Nephron (organoid): Measurements from ENCODE around the gene GRIK4.
A peak's percentile ranks its signal among the peaks of the same experiment; 100 is the strongest.

ENCODE experiments used
- H3K27ac Mint-ChIP-seq, 3 experiments: 2 replicates each; pipeline ENCODE4 v1.8.0; 2020; ENCODE audit warnings: mixed read lengths in 3 of 3, mild to moderate bottlenecking in 2 of 3, moderate library complexity in 1 of 3
- H3K27me3 Mint-ChIP-seq: 2 replicates; pipeline ENCODE4 v1.8.0; 2021; ENCODE audit warnings: low read depth, mild to moderate bottlenecking, moderate library complexity, mixed read lengths
- H3K36me3 Mint-ChIP-seq: 2 replicates; pipeline ENCODE4 v1.8.0; 2020; ENCODE audit warnings: low read depth, mixed read lengths
- H3K4me1 Mint-ChIP-seq: 2 replicates; pipeline ENCODE4 v1.8.0; 2020; ENCODE audit warnings: mixed read lengths
- H3K4me3 Mint-ChIP-seq, 3 experiments: 2 replicates each; pipeline ENCODE4 v1.8.0; 2020; ENCODE audit warnings: mild to moderate bottlenecking in 3 of 3, mixed read lengths in 3 of 3, moderate library complexity in 2 of 3
- H3K9me3 Mint-ChIP-seq: 2 replicates; pipeline ENCODE4 v1.8.0; 2020; ENCODE audit warnings: mixed read lengths
- CTCF ChIP-seq, 3 experiments: fragments of 200-600 bp; sonication (generic); IDR thresholded peaks; one replicate each; pipeline ENCODE4 v1.5.0; 2021; ENCODE audit warnings: antibody characterized with exemption in 3 of 3; ENCODE audit not compliant: unreplicated experiment in 3 of 3

Gene GRIK4

GRCh38 chr11:120529911-120530310 lies 18.4 kb downstream of the GRIK4 start:
- H3K9me3 Mint-ChIP-seq = no peaks in the 10 kb centered on the region
- H3K4me1 Mint-ChIP-seq = peaks cover 9% of the 10 kb centered on the region
- TF ChIP-seq CTCF (IDR thresholded peaks at IDR 0.05; ENCODE audit: unreplicated experiment in 3 of 3) = no peak
- H3K4me3 Mint-ChIP-seq = no peak overlapping the region
- H3K27ac Mint-ChIP-seq = peak overlapping the region in 1 of 3 experiments; percentile 20
- peaks cover 50% of the 10 kb centered on the region for H3K27me3 Mint-ChIP-seq
- H3K36me3 Mint-ChIP-seq = no peaks in the 10 kb centered on the region

GRCh38 chr11:120532082-120532831 lies 20.7 kb downstream of the GRIK4 start:
- Mint-ChIP-seq H3K4me3 (peak overlapping the region in 1 of 3 experiments; percentile 0), H3K36me3 (no peaks in the 10 kb centered on the region), H3K4me1 (peaks cover 9% of the 10 kb centered on the region), H3K27me3 (peaks cover 41% of the 10 kb centered on the region), H3K27ac (peak overlapping the region; percentile 13 to 41 (median 21)), H3K9me3 (no peaks in the 10 kb centered on the region)
- TF ChIP-seq CTCF (IDR thresholded peaks at IDR 0.05; ENCODE audit: unreplicated experiment in 3 of 3) = no peak

- no peak for TF ChIP-seq CTCF (IDR thresholded peaks at IDR 0.05; ENCODE audit: unreplicated experiment in 3 of 3)
- Mint-ChIP-seq H3K27ac (peak overlapping the region; percentile 13 to 41 (median 21)), H3K9me3 (no peaks in the 10 kb centered on the region), H3K27me3 (peaks cover 40% of the 10 kb centered on the region), H3K4me3 (peak overlapping the region in 1 of 3 experiments; percentile 0), H3K36me3 (no peaks in the 10 kb centered on the region), H3K4me1 (peaks cover 9% of the 10 kb centered on the region)
Observed at GRCh38 chr11:120532832-120533196, 21.3 kb downstream of the GRIK4 start.

GRCh38 chr11:120536091-120536796 lies 24.7 kb downstream of the GRIK4 start:
- Mint-ChIP-seq H3K27me3 (peaks cover 21% of the 10 kb centered on the region), H3K4me1 (peaks cover 23% of the 10 kb centered on the region), H3K9me3 (no peaks in the 10 kb centered on the region), H3K27ac (no peak overlapping the region), H3K4me3 (no peak overlapping the region), H3K36me3 (no peaks in the 10 kb centered on the region)
- TF ChIP-seq CTCF (IDR thresholded peaks at IDR 0.05; ENCODE audit: unreplicated experiment in 3 of 3) = no peak

- Mint-ChIP-seq H3K9me3 (no peaks in the 10 kb centered on the region), H3K4me3 (no peak overlapping the region), H3K4me1 (peaks cover 23% of the 10 kb centered on the region), H3K27me3 (peaks cover 21% of the 10 kb centered on the region), H3K27ac (no peak overlapping the region), H3K36me3 (no peaks in the 10 kb centered on the region)
- TF ChIP-seq CTCF (IDR thresholded peaks at IDR 0.05; ENCODE audit: unreplicated experiment in 3 of 3) = no peak
Observed at GRCh38 chr11:120536797-120537169, 25.2 kb downstream of the GRIK4 start.
